Chondrocyte (in vitro differentiated cells): ENCODE results near the gene MMP8. TPM values are rescaled to one million over a fixed set of nuclear protein-coding genes. Genes with fewer than 3 reads are reported as not detected.

Source experiments
- DNase-seq: peaks from one replicate; pipeline ENCODE4 v3.0.0; 2021; ENCODE audit warnings: mixed read lengths, low spot score
- H3K27ac Mint-ChIP-seq: one replicate; pipeline ENCODE4 v1.8.0; 2021; ENCODE audit warnings: mild to moderate bottlenecking, moderate library complexity, mixed read lengths; ENCODE audit not compliant: unreplicated experiment
- H3K27me3 Mint-ChIP-seq: 2 replicates; pipeline ENCODE4 v1.8.0; 2021; ENCODE audit warnings: low read depth, mixed read lengths
- H3K36me3 Mint-ChIP-seq: 2 replicates; pipeline ENCODE4 v1.8.0; 2021; ENCODE audit warnings: low read depth, mixed read lengths
- H3K4me1 Mint-ChIP-seq: 2 replicates; pipeline ENCODE4 v1.8.0; 2021; ENCODE audit warnings: low read depth, mild to moderate bottlenecking, mixed read lengths
- H3K4me3 Mint-ChIP-seq: one replicate; pipeline ENCODE4 v1.8.0; 2021; ENCODE audit warnings: mild to moderate bottlenecking, moderate library complexity, mixed read lengths; ENCODE audit not compliant: unreplicated experiment
- H3K9me3 Mint-ChIP-seq: 2 replicates; pipeline ENCODE4 v1.8.0; 2021; ENCODE audit warnings: low read depth, mixed read lengths
- CTCF ChIP-seq: fragments of 200-600 bp; sonication (generic); IDR thresholded peaks from 2 replicates; pipeline ENCODE4 v1.5.0; 2021; ENCODE audit warnings: antibody characterized with exemption, mild to moderate bottlenecking, moderate library complexity
- total RNA-seq: library from RNA; stranded (reverse); gene quantifications from 3 replicates; pipeline ENCODE4 v1.2.1, GENCODE V29; 2021

MMP8 gene
- total RNA-seq, 1 donor from 2014 or later: not detected

- TF ChIP-seq CTCF: no peak
- H3K4me1 Mint-ChIP-seq: no peaks in the 10 kb centered on the region
- no peaks in the 10 kb centered on the region for H3K27me3 Mint-ChIP-seq
- H3K9me3 Mint-ChIP-seq: no peaks in the 10 kb centered on the region
- H3K36me3 Mint-ChIP-seq: no peaks in the 10 kb centered on the region
- H3K27ac Mint-ChIP-seq: no peak overlapping the region
- no peak for DNase-seq
- no peak overlapping the region for H3K4me3 Mint-ChIP-seq
Observed at GRCh38 chr11:102676084-102676483, 48.7 kb downstream of the MMP8 start.

- Mint-ChIP-seq H3K27me3 (no peaks in the 10 kb centered on the region), H3K9me3 (peaks cover 2% of the 10 kb centered on the region), H3K27ac (no peak overlapping the region), H3K4me3 (no peak overlapping the region), H3K36me3 (no peaks in the 10 kb centered on the region), H3K4me1 (peaks cover 3% of the 10 kb centered on the region)
- TF ChIP-seq CTCF: no peak
- DNase-seq: no peak
Observed at GRCh38 chr11:102669664-102670063, 55.1 kb downstream of the MMP8 start.

GRCh38 chr11:102666331-102666957, 58.3 kb downstream of the MMP8 start:
- peak; percentile 94 for TF ChIP-seq CTCF
- Mint-ChIP-seq H3K27me3 (no peaks in the 10 kb centered on the region), H3K36me3 (no peaks in the 10 kb centered on the region), H3K4me3 (no peak overlapping the region), H3K4me1 (peaks cover 3% of the 10 kb centered on the region), H3K27ac (no peak overlapping the region), H3K9me3 (peaks cover 2% of the 10 kb centered on the region)
- DNase-seq: no peak

GRCh38 chr11:102664001-102664752, 60.6 kb downstream of the MMP8 start:
- no peak overlapping the region for H3K4me3 Mint-ChIP-seq
- peak; percentile 53 for TF ChIP-seq CTCF
- H3K27me3 Mint-ChIP-seq: peaks cover 2% of the 10 kb centered on the region
- DNase-seq: no peak
- H3K9me3 Mint-ChIP-seq: peaks cover under 1% of the 10 kb centered on the region
- H3K4me1 Mint-ChIP-seq: peaks cover 3% of the 10 kb centered on the region
- H3K36me3 Mint-ChIP-seq: no peaks in the 10 kb centered on the region
- no peak overlapping the region for H3K27ac Mint-ChIP-seq

- Mint-ChIP-seq H3K27me3 (peaks cover 5% of the 10 kb centered on the region), H3K27ac (no peak overlapping the region), H3K9me3 (no peaks in the 10 kb centered on the region), H3K4me3 (no peak overlapping the region), H3K36me3 (no peaks in the 10 kb centered on the region), H3K4me1 (peaks cover 3% of the 10 kb centered on the region)
- no peak for TF ChIP-seq CTCF
- no peak for DNase-seq
Observed at GRCh38 chr11:102662607-102663006, 62.1 kb downstream of the MMP8 start.

Other genes with a start within 250 kb of the MMP8 start
- gene MMP7, start 194.2 kb downstream of the MMP8 start, total RNA-seq: 0.50 to 0.51 TPM in 2 of 3 replicates, not detected in the other
- not detected in 3 replicates for gene MMP20, start 99.6 kb downstream of the MMP8 start, total RNA-seq
- not detected in 3 replicates for gene MMP27, start 19.2 kb downstream of the MMP8 start, total RNA-seq
- 0.15 to 0.26 TPM in 2 of 3 replicates, not detected in the other for gene MMP10, start 55.7 kb upstream of the MMP8 start, total RNA-seq
- gene MMP1, start 73.2 kb upstream of the MMP8 start, total RNA-seq: 0.60 to 4.1 TPM (median 3.9 TPM) in 3 replicates
- not detected in 3 replicates for gene MMP3, start 118.7 kb upstream of the MMP8 start, total RNA-seq
- 0.17 to 0.18 TPM in 2 of 3 replicates, not detected in the other for gene MMP12, start 150.0 kb upstream of the MMP8 start, total RNA-seq
- gene MMP13, start 230.8 kb upstream of the MMP8 start, total RNA-seq: 0.60 to 7.2 TPM (median 6.5 TPM) in 3 replicates